GM19455 (cell line): Measurements from ENCODE around the gene CELA2B.
"Not testable (repeated sequence)": the region's sequence is repeated elsewhere in the genome, so short reads cannot be mapped to it uniquely, and the experiment has no call there.

Source experiments
- ATAC-seq: cut with Tn5 transposase; IDR thresholded peaks from one replicate; pipeline ENCODE4 v1.9.1; 2021; ENCODE audit not compliant: unreplicated experiment

The CELA2B gene

GRCh38 chr1:15444468-15445389, 31.2 kb upstream of the CELA2B start:
- no peak for ATAC-seq

DNA sequence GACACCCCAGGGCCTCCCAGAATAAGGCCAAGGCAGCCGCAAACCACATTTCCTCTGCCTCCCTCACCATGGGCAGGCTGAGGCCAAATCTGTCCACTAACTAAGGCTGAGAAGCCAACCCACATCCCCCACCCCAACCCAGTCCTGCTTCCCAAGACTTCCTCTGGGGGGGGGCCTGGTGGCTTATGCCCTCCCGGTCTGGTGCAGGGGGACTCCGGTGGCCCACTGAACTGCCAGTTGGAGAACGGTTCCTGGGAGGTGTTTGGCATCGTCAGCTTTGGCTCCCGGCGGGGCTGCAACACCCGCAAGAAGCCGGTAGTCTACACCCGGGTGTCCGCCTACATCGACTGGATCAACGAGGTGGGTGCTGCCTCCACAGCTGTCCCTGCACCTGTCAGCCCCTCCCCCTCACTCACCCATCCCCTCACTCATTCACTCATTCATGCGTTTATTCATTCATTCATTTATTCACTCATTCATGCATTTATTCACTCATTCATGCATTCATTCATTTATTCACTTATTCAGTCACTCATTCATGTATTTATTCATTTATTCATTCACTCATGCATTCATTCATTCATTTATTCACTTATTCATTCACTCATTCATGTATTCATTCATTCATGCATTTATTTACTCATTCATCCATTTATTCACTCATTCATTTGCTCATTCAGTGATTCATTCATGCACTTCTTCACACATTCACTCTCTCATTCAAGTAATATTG, 30.3 kb upstream of the CELA2B start:
- no peak for ATAC-seq

DNA sequence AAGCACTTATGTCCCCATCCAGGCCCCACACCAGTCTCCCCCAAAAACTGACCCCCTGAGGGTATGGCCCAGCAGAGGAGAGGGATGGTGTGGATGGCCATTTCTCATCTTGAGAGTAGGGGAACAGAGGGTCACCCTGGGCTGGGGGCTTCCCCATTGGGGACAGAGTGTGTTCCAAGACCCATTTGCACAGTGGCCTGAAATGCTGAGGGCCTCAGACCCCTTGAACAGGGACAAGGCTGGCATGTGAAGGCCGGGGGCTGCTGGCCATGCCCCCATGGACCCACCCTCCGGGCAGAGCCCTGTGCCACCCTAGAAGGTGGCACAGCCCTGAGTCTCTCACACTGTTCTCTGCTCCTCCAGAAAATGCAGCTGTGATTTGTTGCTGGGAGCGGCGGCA, 29.7 kb upstream of the CELA2B start:
- ATAC-seq: no peak

- ATAC-seq: no peak
Observed at GRCh38 chr1:15448877-15449462, 26.9 kb upstream of the CELA2B start.

DNA sequence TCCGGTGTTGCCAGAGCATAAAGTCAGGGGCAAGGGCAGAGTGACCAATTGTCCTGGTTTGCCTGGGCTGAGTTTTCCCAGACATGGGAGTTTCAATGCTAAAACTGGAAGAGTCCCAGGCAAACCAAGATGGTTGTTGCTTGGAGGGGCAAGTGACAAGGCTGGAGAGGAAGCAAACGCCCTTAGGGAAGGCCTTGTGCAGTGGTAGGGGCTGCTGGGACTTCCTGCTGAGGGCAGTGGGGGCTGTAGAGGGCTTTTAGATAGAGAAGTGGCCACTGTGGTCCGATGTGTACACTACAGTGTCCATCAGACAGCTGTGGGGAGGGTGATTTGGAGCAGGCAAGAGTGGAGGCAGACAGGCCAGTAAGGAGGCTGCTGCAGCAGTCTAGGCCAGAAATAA, 26.3 kb upstream of the CELA2B start:
- no peak for ATAC-seq

- ATAC-seq: no peak
Observed at GRCh38 chr1:15451014-15451722, 24.7 kb upstream of the CELA2B start.

GRCh38 chr1:15452216-15452615, 23.7 kb upstream of the CELA2B start:
- ATAC-seq: no peak

DNA sequence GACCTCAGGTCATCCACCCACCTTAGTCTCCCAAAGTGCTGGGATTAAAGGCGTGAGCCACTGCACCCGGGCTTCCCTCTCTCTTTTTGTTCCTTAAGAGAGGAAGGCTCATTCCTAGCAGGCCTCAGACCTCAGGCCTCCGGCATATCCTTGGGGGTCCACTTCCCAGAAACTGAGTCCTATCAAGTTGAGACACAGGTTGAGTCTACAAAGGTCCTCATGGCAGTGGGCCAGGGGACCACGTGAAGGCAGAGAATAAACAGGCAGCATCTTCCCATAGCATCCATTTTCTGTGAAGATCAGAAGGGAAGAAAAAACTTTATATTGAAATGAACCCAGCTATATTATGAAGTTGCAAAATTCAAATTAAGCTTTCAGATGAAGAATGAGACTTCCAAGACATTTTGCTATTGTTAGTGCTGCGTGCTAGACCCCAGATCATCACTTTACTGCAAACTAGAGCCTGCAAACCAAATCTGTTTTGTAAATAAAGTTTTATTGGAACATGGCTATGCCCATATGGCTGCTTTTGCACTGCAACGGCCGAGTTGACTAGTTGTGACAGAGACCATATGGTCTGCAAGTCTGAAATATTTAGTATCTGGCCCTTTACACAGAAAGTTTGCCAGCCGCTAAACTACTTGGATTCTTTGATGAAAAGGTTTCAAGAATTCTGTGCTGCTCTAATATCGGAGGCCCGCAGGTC, 22.9 kb upstream of the CELA2B start:
- no peak for ATAC-seq

GRCh38 chr1:15453734-15454133, 22.2 kb upstream of the CELA2B start:
- no peak for ATAC-seq

DNA sequence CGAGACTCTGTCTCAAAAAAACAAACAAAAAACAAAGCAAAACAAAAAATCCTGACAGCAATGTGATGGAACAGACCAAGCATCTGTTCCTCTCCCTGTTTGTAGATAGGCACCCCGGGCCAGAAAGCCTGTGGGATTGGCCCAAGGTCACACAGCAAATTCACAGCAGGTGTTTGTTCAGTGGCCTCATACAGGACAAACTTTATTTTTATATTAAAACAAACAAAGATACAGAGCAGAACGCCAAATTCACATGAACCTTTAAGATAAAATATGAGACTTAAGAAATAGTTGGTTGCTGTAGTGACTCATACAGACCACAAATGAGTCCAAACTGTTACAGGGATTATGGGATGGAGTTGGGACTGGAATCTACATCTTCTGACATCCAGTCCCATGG, 21.6 kb upstream of the CELA2B start:
- ATAC-seq: no peak

GRCh38 chr1:15455522-15455921, 20.4 kb upstream of the CELA2B start:
- ATAC-seq: no peak

GRCh38 chr1:15456313-15456954, 19.5 kb upstream of the CELA2B start, which contains the start of gene CELA2A:
TSS of gene CELA2A (plus strand) at chr1:15456732. CDS start at chr1:15456754, 22 bp downstream.
- ATAC-seq: no peak

DNA sequence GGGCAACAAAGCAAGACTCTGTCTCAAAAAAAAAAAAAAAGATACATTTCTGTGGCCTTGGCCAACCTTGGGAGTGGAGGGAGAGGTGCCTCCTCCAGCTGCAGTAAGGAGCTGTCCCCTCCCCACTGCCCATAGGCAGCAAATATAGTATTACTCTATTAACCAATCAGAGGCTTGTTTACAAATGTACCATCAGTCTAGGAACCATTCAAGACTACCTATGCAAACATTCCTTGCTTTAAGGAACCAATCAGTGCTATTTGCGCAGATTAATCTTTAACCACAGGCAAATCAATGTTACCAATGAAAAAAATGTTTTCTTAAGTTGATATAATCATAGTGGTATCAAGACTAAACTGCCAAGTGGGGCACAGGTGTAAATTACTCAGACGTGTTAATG, 18.3 kb upstream of the CELA2B start:
- no peak for ATAC-seq

DNA sequence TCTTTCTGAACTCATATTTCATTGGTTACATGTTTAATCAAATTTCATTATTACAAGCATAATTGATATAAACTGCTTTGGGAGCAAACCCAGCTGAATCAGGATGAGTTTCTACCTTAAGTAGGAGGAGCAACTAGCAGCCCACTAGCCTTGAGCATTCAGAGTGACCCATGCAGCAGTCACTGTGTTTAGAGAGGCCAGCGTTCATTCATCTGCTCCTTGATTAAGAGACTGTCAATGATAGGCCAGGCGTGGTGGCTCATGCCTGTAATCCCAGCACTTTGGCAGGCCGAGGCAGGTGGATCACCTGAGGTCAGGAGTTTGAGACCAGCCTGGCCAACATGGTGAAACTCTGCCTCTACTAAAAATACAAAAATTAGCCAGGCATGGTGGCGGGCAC, 17.5 kb upstream of the CELA2B start:
- ATAC-seq: not testable (repeated sequence)

DNA sequence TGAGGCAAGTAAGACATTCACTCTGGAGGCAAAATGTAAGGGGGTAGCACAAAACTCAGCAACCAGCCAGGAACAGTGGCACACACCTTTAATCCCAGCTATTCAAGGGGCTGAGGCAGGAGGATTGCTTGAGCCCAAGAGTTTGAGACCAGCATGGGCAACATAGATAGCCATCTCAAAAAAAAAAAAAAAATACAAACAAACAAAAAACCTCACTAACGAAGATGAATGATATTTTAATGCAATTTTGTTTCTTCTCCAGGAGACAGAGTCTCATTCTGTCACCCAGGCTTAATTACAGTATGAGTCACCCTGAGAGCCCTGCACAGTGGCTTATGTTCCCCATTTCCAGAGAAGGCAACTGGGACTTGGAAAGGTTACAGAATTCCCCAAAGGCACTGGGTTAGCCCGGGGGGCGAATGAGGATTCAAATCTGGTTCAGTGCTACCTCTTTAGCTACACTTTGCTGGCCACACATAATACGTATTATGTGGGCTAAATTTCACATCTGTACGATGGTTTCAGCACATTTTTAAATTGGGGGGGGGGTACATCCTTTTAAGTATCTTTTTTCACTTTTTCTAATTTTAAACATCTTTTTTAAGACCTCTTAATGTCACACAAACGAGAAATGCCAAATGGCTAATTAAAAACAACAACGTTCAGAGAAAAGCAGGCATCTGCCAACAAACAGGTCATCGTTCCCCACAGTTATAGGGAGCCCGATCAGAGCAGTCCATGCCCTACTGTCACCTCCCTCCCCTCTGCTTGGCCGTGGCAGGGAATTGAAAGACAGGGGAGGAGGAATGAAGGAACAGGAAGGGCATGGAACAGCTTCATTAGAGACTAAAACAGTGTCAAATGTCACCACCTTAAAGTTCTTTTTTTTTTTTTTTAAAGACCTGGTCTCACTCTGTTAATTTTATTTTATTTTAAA, 15.9 kb upstream of the CELA2B start:
- no peak for ATAC-seq

DNA sequence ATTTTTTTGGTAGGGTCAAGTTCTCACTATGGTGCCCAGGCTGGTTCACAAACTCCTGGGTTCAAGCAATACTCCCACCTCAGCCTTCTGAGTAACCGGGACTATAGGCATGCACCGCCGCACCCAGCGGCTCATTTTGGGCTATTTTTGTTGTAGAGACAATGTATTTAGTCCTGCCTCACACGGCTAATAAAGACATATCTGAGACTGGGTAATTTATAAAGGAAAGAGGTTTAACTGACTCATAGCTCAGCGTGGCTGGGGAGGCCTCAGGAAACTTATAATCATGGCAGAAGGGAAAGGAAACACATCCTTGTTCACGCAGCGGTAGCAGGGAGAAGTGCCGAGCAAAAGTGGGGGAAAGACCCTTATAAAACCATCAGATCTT, 15.2 kb upstream of the CELA2B start:
- ATAC-seq: no peak

DNA sequence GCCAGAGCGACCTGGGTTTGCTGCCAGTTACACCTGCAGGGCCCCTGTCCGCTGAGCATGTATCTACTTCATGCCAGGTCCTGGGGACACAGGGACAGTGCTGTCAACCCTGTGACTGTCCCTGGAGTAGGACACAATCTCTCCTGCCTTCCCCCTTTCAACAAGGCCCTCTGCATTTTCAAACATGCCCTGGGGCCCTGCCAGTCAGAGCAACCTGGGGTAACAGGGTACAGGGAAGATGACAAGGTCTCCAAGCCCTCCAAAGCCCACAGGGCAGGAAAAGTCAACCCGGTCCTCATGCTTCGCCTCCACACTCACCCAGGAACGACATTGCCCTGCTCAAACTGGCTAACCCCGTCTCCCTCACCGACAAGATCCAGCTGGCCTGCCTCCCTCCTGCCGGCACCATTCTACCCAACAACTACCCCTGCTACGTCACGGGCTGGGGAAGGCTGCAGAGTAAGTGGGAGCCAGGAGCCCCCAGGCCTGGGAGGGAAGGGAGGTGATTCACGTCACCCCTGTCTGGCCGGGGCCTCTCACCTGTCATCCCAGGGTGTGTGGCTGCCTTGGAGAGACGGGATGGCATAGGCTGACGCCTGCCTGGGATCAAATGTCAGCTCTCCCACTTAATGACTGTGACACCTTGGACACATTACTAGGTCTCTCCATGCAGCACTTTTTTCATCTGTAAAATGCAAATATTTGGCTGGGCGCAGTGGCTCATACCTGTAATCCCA, 12.7 kb upstream of the CELA2B start:
- not testable (repeated sequence) for ATAC-seq

DNA sequence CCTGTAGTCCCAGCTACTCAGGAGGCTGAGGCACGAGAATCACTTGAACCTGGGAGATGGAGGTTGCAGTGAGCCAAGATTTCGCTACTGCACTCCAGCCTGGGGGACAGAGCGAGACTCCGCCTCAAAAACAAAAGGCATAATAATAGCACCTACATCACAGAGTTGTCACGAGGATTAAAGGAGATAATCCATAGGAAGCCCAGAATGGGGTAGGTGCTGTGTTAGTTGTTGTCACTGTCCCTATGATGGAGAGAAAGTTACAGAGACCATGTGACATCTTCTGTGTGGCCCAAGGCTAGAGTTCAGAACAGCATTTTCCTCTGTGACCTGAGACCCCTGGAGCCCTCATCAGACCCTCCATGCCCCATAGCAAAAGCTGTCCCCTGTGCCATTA, 12.0 kb upstream of the CELA2B start:
- not testable (repeated sequence) for ATAC-seq
